Mesenchymal stem cell (in vitro differentiated cells and primary cell): ENCODE results near the gene SELENOH.
A peak's percentile ranks its signal among the peaks of the same experiment; 100 is the strongest.

Source experiments
- DNase-seq: peaks from one replicate; pipeline ENCODE4 v3.0.0-alpha.2; 2013
- H2AFZ ChIP-seq: one replicate; pipeline ENCODE4 v1.6.1; 2013; ENCODE audit warnings: low read depth, mild to moderate bottlenecking, control low read depth, inconsistent platforms, low read length, moderate library complexity
- H2AK5ac ChIP-seq: 2 replicates; pipeline ENCODE4 v1.6.1; 2013; ENCODE audit warnings: low read length, moderate library complexity, mild to moderate bottlenecking, inconsistent platforms; ENCODE audit not compliant: severe bottlenecking
- H2BK120ac ChIP-seq: one replicate; pipeline ENCODE4 v1.6.1; 2013; ENCODE audit warnings: low read depth, mild to moderate bottlenecking, inconsistent platforms, low read length, moderate library complexity
- H2BK12ac ChIP-seq, 2 experiments: one replicate each; pipeline ENCODE4 v1.6.1; 2013; ENCODE audit warnings: inconsistent platforms in 2 of 2, low read length in 2 of 2, mild to moderate bottlenecking in 2 of 2, moderate library complexity in 2 of 2, control low read depth in 1 of 2
- H2BK15ac ChIP-seq: one replicate; pipeline ENCODE4 v1.6.1; 2013; ENCODE audit warnings: mild to moderate bottlenecking, low read depth, inconsistent platforms; ENCODE audit not compliant: poor library complexity, severe bottlenecking
- H2BK5ac ChIP-seq: 2 replicates; pipeline ENCODE4 v1.6.1; 2013; ENCODE audit warnings: low read depth, mild to moderate bottlenecking, low read length, control low read depth, inconsistent platforms; ENCODE audit not compliant: poor library complexity, severe bottlenecking
- H3K14ac ChIP-seq, 2 experiments: one replicate each; pipeline ENCODE4 v1.6.1; 2013; ENCODE audit warnings: inconsistent platforms in 2 of 2, low read length in 2 of 2, control low read depth in 1 of 2, mild to moderate bottlenecking in 1 of 2, moderate library complexity in 1 of 2
- H3K18ac ChIP-seq, 2 experiments: one replicate each; pipeline ENCODE4 v1.6.1; 2013; ENCODE audit warnings: inconsistent platforms in 2 of 2, low read length in 2 of 2, control low read depth in 1 of 2, low read depth in 1 of 2, mild to moderate bottlenecking in 1 of 2
- H3K23ac ChIP-seq, 2 experiments: one replicate each; pipeline ENCODE4 v1.6.1; 2013; ENCODE audit warnings: inconsistent platforms in 2 of 2, low read length in 2 of 2, mild to moderate bottlenecking in 2 of 2, moderate library complexity in 2 of 2, control low read depth in 1 of 2
- H3K27ac ChIP-seq: 2 replicates; pipeline ENCODE4 v1.5.1; 2013; ENCODE audit warnings: mild to moderate bottlenecking, moderate library complexity, low read length, control low read depth, inconsistent platforms; ENCODE audit not compliant: poor library complexity, severe bottlenecking
- H3K27me3 ChIP-seq, 2 experiments: 2 replicates each; pipeline versions ENCODE4 v1.6.1 to v1.7.0; 2013; ENCODE audit warnings: low read length in 2 of 2, mild to moderate bottlenecking in 2 of 2, moderate library complexity in 2 of 2, control low read depth in 1 of 2, inconsistent platforms in 1 of 2; ENCODE audit not compliant: control insufficient read depth in 1 of 2, insufficient read depth in 1 of 2
- H3K36me3 ChIP-seq, 2 experiments: 2 replicates each; pipeline versions ENCODE4 v1.6.1 to v1.7.0; 2013; ENCODE audit warnings: low read length in 2 of 2, control low read depth in 1 of 2, inconsistent platforms in 1 of 2, low read depth in 1 of 2, mild to moderate bottlenecking in 1 of 2; ENCODE audit not compliant: insufficient read depth in 2 of 2, control insufficient read depth in 1 of 2
- H3K4ac ChIP-seq, 2 experiments: one replicate each; pipeline ENCODE4 v1.6.1; 2013; ENCODE audit warnings: inconsistent platforms in 2 of 2, low read length in 2 of 2, mild to moderate bottlenecking in 2 of 2, moderate library complexity in 2 of 2, control low read depth in 1 of 2, low read depth in 1 of 2
- H3K4me1 ChIP-seq: 2 replicates; pipeline ENCODE4 v1.6.1; 2013; ENCODE audit warnings: low read depth, low read length, control low read depth; ENCODE audit not compliant: control insufficient read depth, insufficient read depth
- H3K4me2 ChIP-seq: 2 replicates; pipeline ENCODE4 v1.6.1; 2013; ENCODE audit warnings: low read length, mild to moderate bottlenecking, inconsistent platforms; ENCODE audit not compliant: poor library complexity, severe bottlenecking
- H3K4me3 ChIP-seq, 2 experiments: 2 replicates each; pipeline versions ENCODE4 v1.5.1 to v1.7.0; 2013; ENCODE audit warnings: low read length in 2 of 2, mild to moderate bottlenecking in 2 of 2, control low read depth in 1 of 2, low read depth in 1 of 2; ENCODE audit not compliant: insufficient read depth in 1 of 2
- H3K79me1 ChIP-seq: replicated peaks from 2 replicates; pipeline ENCODE4 v1.6.1; 2013; ENCODE audit warnings: mild to moderate bottlenecking, control low read depth, low read length, inconsistent platforms; ENCODE audit not compliant: poor library complexity, severe bottlenecking
- H3K9ac ChIP-seq: 2 replicates; pipeline ENCODE4 v1.7.0; 2013; ENCODE audit warnings: mild to moderate bottlenecking, low read length, moderate library complexity
- H3K9me3 ChIP-seq: 2 replicates; pipeline ENCODE4 v1.7.0; 2013; ENCODE audit warnings: mild to moderate bottlenecking, low read length; ENCODE audit not compliant: control insufficient read depth
- H4K8ac ChIP-seq: one replicate; pipeline ENCODE4 v1.6.1; 2013; ENCODE audit warnings: inconsistent platforms, mild to moderate bottlenecking, low read length, moderate library complexity
- H4K91ac ChIP-seq: one replicate; pipeline ENCODE4 v1.6.1; 2013; ENCODE audit warnings: mild to moderate bottlenecking, low read length, inconsistent platforms
- WGBS: methylation state at CpG from one replicate; pipeline ENCODE4 v1.1.7; 2013; ENCODE audit warnings: mixed read lengths; 5-methylcytosine and 5-hydroxymethylcytosine counted together

The SELENOH gene

GRCh38 chr11:57752954-57753353 lies 11.7 kb downstream of the SELENOH start:
- Histone ChIP-seq H3K9ac (no peak overlapping the region), H3K4me3 (peak overlapping the region in 1 of 2 experiments; percentile 5), H2BK15ac (no peak overlapping the region), H4K91ac (peak overlapping the region; percentile 41), H3K4me1 (peaks cover 1% of the 10 kb centered on the region), H3K18ac (no peak overlapping the region), H3K27me3 (no peaks in the 10 kb centered on the region), H3K36me3 (peaks cover 5 to 28% of the 10 kb centered on the region in 2 experiments), H2AK5ac (no peak overlapping the region), H3K23ac (no peak overlapping the region), H2BK120ac (no peak overlapping the region), H3K4me2 (no peak overlapping the region), H3K79me1 (peaks cover 9% of the 10 kb centered on the region), H3K27ac (no peak overlapping the region), H3K9me3 (no peaks in the 10 kb centered on the region), H2BK12ac (no peak overlapping the region), H4K8ac (no peak overlapping the region), H3K4ac (no peak overlapping the region), H3K14ac (no peak overlapping the region), H2AFZ (no peak overlapping the region), H2BK5ac (no peak overlapping the region)
- no peak for DNase-seq
- WGBS: 95% methylated on average over 30 of the region's 30 CpGs

DNA sequence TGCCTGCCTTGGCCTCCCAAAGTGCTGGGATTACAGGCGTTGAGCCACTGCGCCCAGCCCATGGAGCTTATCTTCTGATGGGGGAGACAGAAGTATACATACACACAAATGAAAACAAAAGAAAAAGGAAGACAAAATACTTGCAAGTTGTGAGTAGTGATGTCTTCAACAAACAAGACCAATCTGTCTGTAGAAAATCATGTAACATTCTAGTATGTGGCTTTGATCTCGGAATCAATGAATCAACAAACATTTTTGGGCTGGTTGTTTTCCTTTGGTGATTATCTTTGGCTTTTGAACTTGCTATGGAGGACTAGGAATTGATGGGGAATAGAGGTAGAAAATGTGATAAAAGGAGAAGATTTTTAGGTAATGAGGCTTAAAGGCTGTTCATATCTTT lies 16.9 kb downstream of the SELENOH start:
- H2BK15ac ChIP-seq: no peak overlapping the region
- H3K27ac ChIP-seq: no peak overlapping the region
- H3K4ac ChIP-seq: no peak overlapping the region
- no peak overlapping the region for H3K4me3 ChIP-seq
- no peak overlapping the region for H2BK12ac ChIP-seq
- H3K4me1 ChIP-seq: no peaks in the 10 kb centered on the region
- no peak overlapping the region for H3K18ac ChIP-seq
- no peak overlapping the region for H3K14ac ChIP-seq
- H2BK120ac ChIP-seq: no peak overlapping the region
- 90% methylated on average over 1 of the region's 3 CpGs for WGBS
- no peak overlapping the region for H2AFZ ChIP-seq
- no peak overlapping the region for H2BK5ac ChIP-seq
- H2AK5ac ChIP-seq: no peak overlapping the region
- H3K4me2 ChIP-seq: no peak overlapping the region
- no peaks in the 10 kb centered on the region for H3K27me3 ChIP-seq
- no peak overlapping the region for H4K8ac ChIP-seq
- no peak overlapping the region for H4K91ac ChIP-seq
- DNase-seq: no peak
- no peak overlapping the region for H3K23ac ChIP-seq
- H3K9me3 ChIP-seq: no peaks in the 10 kb centered on the region
- H3K36me3 ChIP-seq: no peaks in the 10 kb centered on the region
- peaks cover 8% of the 10 kb centered on the region for H3K79me1 ChIP-seq
- no peak overlapping the region for H3K9ac ChIP-seq

DNA sequence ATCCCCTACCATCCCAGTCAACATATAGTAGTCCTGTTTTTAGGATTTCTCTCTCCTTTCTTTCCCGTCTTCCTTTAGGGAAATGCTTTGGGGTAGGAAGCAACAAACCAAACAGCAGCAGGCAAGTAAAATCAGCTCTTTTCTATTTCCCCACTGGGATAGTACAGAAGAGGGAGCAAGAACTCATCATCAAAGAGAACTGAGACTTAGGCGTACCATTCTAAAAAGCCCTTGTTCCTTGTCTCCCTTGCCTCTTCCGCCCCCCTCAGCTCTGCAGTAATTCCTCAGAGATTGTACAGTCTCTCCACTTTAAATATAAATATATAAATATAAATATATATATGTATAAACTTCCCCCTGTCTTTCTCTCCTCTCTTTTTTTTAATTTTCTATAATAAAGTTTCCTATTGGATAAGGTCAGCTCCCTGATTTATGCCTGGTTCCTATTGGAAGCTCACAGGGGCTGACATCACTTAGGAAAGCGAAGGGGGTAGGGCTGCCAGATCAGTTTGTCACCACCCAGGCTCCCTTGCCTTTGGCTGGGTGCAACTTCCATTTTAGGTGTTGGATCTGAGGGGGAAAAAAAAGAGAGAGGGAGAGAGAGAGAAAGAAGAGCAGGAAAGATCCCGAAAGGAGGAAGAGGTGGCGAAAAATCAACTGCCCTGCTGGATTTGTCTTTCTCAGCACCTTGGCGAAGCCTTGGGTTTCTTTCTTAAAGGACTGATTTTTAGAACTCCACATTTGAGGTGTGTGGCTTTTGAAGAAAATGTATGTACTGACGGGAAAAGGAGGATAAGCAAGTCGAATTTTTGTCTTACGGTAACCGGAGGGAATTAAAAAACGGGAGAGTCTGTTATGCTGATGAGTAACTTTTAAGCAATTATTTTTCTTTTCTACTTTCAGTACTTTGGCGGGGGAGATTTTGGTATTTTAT lies 20.3 kb downstream of the SELENOH start, which contains the start of gene CTNND1:
Gene CTNND1 (plus strand): TSS at position 502 of the 934 bp plus-strand sequence. CDS start 29,677 bp downstream, outside the sequence.
- Histone ChIP-seq H3K14ac (peak within 1 kb of the TSS in 1 of 2 experiments; percentile 96), H2BK12ac (no peak within 1 kb of the TSS), H3K9ac (peak within 1 kb of the TSS; percentile 100), H3K4me2 (peak within 1 kb of the TSS; percentile 41), H2AFZ (no peak within 1 kb of the TSS), H3K23ac (no peak within 1 kb of the TSS), H2BK5ac (peak within 1 kb of the TSS; percentile 88), H3K4me1 (peaks cover 6% of the 10 kb centered on the region), H3K79me1 (peaks cover 4% of the 10 kb centered on the region), H3K4ac (peak within 1 kb of the TSS in 1 of 2 experiments; percentile 57), H3K9me3 (no peaks in the 10 kb centered on the region), H3K27ac (peak within 1 kb of the TSS; percentile 95), H3K4me3 (peak within 1 kb of the TSS; percentile 38 to 96), H4K8ac (peak within 1 kb of the TSS; percentile 55), H3K18ac (peak within 1 kb of the TSS in 1 of 2 experiments; percentile 75), H4K91ac (no peak within 1 kb of the TSS), H3K27me3 (no peaks in the 10 kb centered on the region), H2BK120ac (peak within 1 kb of the TSS; percentile 29), H2BK15ac (peak within 1 kb of the TSS; percentile 26), H3K36me3 (no peaks in the 10 kb centered on the region), H2AK5ac (peak within 1 kb of the TSS; percentile 78)
- DNase-seq: peak; percentile 99
- WGBS: 6% methylated on average over 10 of the region's 13 CpGs

GRCh38 chr11:57762235-57762861 lies 21.1 kb downstream of the SELENOH start:
- peak; percentile 22 for DNase-seq
- H3K23ac ChIP-seq: no peak overlapping the region
- no peaks in the 10 kb centered on the region for H3K36me3 ChIP-seq
- no peaks in the 10 kb centered on the region for H3K27me3 ChIP-seq
- no peak overlapping the region for H2AK5ac ChIP-seq
- peaks cover 6% of the 10 kb centered on the region for H3K4me1 ChIP-seq
- H3K18ac ChIP-seq: no peak overlapping the region
- no peak overlapping the region for H3K4ac ChIP-seq
- no peak overlapping the region for H3K14ac ChIP-seq
- H4K8ac ChIP-seq: no peak overlapping the region
- no peak overlapping the region for H2BK120ac ChIP-seq
- H2BK12ac ChIP-seq: no peak overlapping the region
- H2BK15ac ChIP-seq: no peak overlapping the region
- H3K27ac ChIP-seq: peak overlapping the region; percentile 10
- H3K9ac ChIP-seq: peak overlapping the region; percentile 100
- H2AFZ ChIP-seq: no peak overlapping the region
- H3K4me3 ChIP-seq: peak overlapping the region; percentile 38 to 96
- 2% methylated on average over 6 of the region's 9 CpGs for WGBS
- no peak overlapping the region for H2BK5ac ChIP-seq
- no peak overlapping the region for H4K91ac ChIP-seq
- H3K9me3 ChIP-seq: no peaks in the 10 kb centered on the region
- peak overlapping the region; percentile 5 for H3K4me2 ChIP-seq
- H3K79me1 ChIP-seq: peaks cover 3% of the 10 kb centered on the region
